HUES64 (cell line): ENCODE data around the gene MAJIN.

Experiments
- H3K27ac ChIP-seq: 2 replicates; pipeline ENCODE4 v1.7.0; 2013; ENCODE audit warnings: low read depth, low read length, inconsistent platforms
- H3K27me3 ChIP-seq: 2 replicates; pipeline ENCODE4 v1.6.1; 2013; ENCODE audit warnings: mild to moderate bottlenecking, low read length; ENCODE audit not compliant: insufficient read depth
- H3K36me3 ChIP-seq: 2 replicates; pipeline ENCODE4 v1.6.1; 2013; ENCODE audit warnings: mild to moderate bottlenecking, low read length; ENCODE audit not compliant: insufficient read depth
- H3K4me1 ChIP-seq: 2 replicates; pipeline ENCODE4 v1.6.1; 2013; ENCODE audit warnings: mild to moderate bottlenecking, low read length, moderate library complexity; ENCODE audit not compliant: insufficient read depth
- H3K4me3 ChIP-seq: 2 replicates; pipeline ENCODE4 v1.5.1; 2013; ENCODE audit warnings: mild to moderate bottlenecking, low read length, moderate library complexity
- H3K9ac ChIP-seq: 2 replicates; pipeline ENCODE4 v1.6.1; 2013; ENCODE audit warnings: mild to moderate bottlenecking, low read depth, low read length
- H3K9me3 ChIP-seq: 2 replicates; pipeline ENCODE4 v1.6.1; 2013; ENCODE audit warnings: low read depth, low read length; ENCODE audit not compliant: insufficient read depth
- WGBS: fragments of 150-250, 120-280 bp; methylation state at CpG from one replicate; pipeline ENCODE4 v1.1.7; 2013; ENCODE audit warnings: missing lambda C conversion rate; 5-methylcytosine and 5-hydroxymethylcytosine counted together

Gene MAJIN

GRCh38 chr11:64954201-64954600, 17.7 kb downstream of the MAJIN start:
- Histone ChIP-seq H3K27ac (no peak overlapping the region), H3K9ac (no peak overlapping the region), H3K27me3 (no peaks in the 10 kb centered on the region), H3K4me3 (no peak overlapping the region), H3K4me1 (no peaks in the 10 kb centered on the region), H3K9me3 (no peaks in the 10 kb centered on the region), H3K36me3 (no peaks in the 10 kb centered on the region)
- WGBS = 69% methylated on average over 5 of the region's 5 CpGs

GRCh38 chr11:64951529-64951928, 20.4 kb downstream of the MAJIN start:
- no peaks in the 10 kb centered on the region for H3K36me3 ChIP-seq
- no peak overlapping the region for H3K27ac ChIP-seq
- WGBS = 79% methylated on average over 4 of the region's 4 CpGs
- H3K27me3 ChIP-seq = no peaks in the 10 kb centered on the region
- no peak overlapping the region for H3K4me3 ChIP-seq
- no peaks in the 10 kb centered on the region for H3K4me1 ChIP-seq
- H3K9ac ChIP-seq = no peak overlapping the region
- H3K9me3 ChIP-seq = no peaks in the 10 kb centered on the region

- H3K9me3 ChIP-seq = no peaks in the 10 kb centered on the region
- no peaks in the 10 kb centered on the region for H3K4me1 ChIP-seq
- no peak overlapping the region for H3K9ac ChIP-seq
- H3K4me3 ChIP-seq = no peak overlapping the region
- no peaks in the 10 kb centered on the region for H3K36me3 ChIP-seq
- no peaks in the 10 kb centered on the region for H3K27me3 ChIP-seq
- no peak overlapping the region for H3K27ac ChIP-seq
- 79% methylated on average over 5 of the region's 5 CpGs for WGBS
Measured at GRCh38 chr11:64947208-64947814, 24.6 kb downstream of the MAJIN start.

- H3K4me3 ChIP-seq = no peak overlapping the region
- no peaks in the 10 kb centered on the region for H3K27me3 ChIP-seq
- no peak overlapping the region for H3K27ac ChIP-seq
- 82% methylated on average over 4 of the region's 4 CpGs for WGBS
- H3K4me1 ChIP-seq = peaks cover 13% of the 10 kb centered on the region
- H3K36me3 ChIP-seq = no peaks in the 10 kb centered on the region
- H3K9me3 ChIP-seq = no peaks in the 10 kb centered on the region
- H3K9ac ChIP-seq = no peak overlapping the region
Measured at GRCh38 chr11:64936539-64936938, 35.4 kb downstream of the MAJIN start.

GRCh38 chr11:64935359-64936081, 36.4 kb downstream of the MAJIN start, which contains the start of gene GPHA2:
TSS of gene GPHA2 (minus strand) at chr11:64935893. CDS start at chr11:64935460, 433 bp downstream.
- WGBS = 34% methylated on average over 14 of the region's 14 CpGs
- Histone ChIP-seq H3K9ac (no peak within 1 kb of the TSS), H3K27me3 (no peaks in the 10 kb centered on the region), H3K9me3 (no peaks in the 10 kb centered on the region), H3K27ac (no peak within 1 kb of the TSS), H3K4me1 (peaks cover 13% of the 10 kb centered on the region), H3K4me3 (0 out of 2 replicates have a peak within 1 kb of the TSS, but pooled peaks have one; percentile 15), H3K36me3 (peaks cover 4% of the 10 kb centered on the region; the same call in 1 of the 2 replicates)

- 85% methylated on average over 27 of the region's 27 CpGs for WGBS
- H3K4me3 ChIP-seq = no peak overlapping the region
Measured at GRCh38 chr11:64934682-64935358, 37.1 kb downstream of the MAJIN start.

GRCh38 chr11:64933935-64934681, 37.8 kb downstream of the MAJIN start:
- no peak overlapping the region for H3K27ac ChIP-seq
- no peak overlapping the region for H3K9ac ChIP-seq
- no peaks in the 10 kb centered on the region for H3K27me3 ChIP-seq
- H3K4me3 ChIP-seq = no peak overlapping the region
- H3K9me3 ChIP-seq = no peaks in the 10 kb centered on the region
- peaks cover 4% of the 10 kb centered on the region; the same call in 1 of the 2 replicates for H3K36me3 ChIP-seq
- 87% methylated on average over 9 of the region's 10 CpGs for WGBS
- H3K4me1 ChIP-seq = peaks cover 13% of the 10 kb centered on the region

More at GRCh38 chr11:64934682-64935358, 37.1 kb downstream of the MAJIN start:
- Histone ChIP-seq H3K27me3 (no peaks in the 10 kb centered on the region), H3K4me1 (peaks cover 13% of the 10 kb centered on the region), H3K27ac (no peak overlapping the region), H3K36me3 (peaks cover 4% of the 10 kb centered on the region; the same call in 1 of the 2 replicates), H3K9me3 (no peaks in the 10 kb centered on the region), H3K9ac (no peak overlapping the region)

- WGBS = 89% methylated on average over 12 of the region's 12 CpGs
- Histone ChIP-seq H3K9me3 (no peaks in the 10 kb centered on the region), H3K9ac (no peak overlapping the region), H3K27ac (no peak overlapping the region), H3K4me3 (no peak overlapping the region), H3K27me3 (no peaks in the 10 kb centered on the region), H3K36me3 (peaks cover 4% of the 10 kb centered on the region; the same call in 1 of the 2 replicates), H3K4me1 (peaks cover 13% of the 10 kb centered on the region)
Measured at GRCh38 chr11:64933213-64933934, 38.5 kb downstream of the MAJIN start.

- Histone ChIP-seq H3K9ac (no peak overlapping the region), H3K27me3 (no peaks in the 10 kb centered on the region), H3K4me1 (peaks cover 13% of the 10 kb centered on the region), H3K9me3 (no peaks in the 10 kb centered on the region), H3K4me3 (no peak overlapping the region), H3K27ac (no peak overlapping the region), H3K36me3 (peaks cover 4% of the 10 kb centered on the region; the same call in 1 of the 2 replicates)
- 98% methylated on average over 3 of the region's 5 CpGs for WGBS
Measured at GRCh38 chr11:64932324-64932723, 39.6 kb downstream of the MAJIN start.

GRCh38 chr11:64931290-64931689, 40.6 kb downstream of the MAJIN start:
- WGBS = 93% methylated on average over 6 of the region's 7 CpGs
- Histone ChIP-seq H3K36me3 (peaks cover 4% of the 10 kb centered on the region; the same call in 1 of the 2 replicates), H3K4me1 (peaks cover 10% of the 10 kb centered on the region), H3K9ac (no peak overlapping the region), H3K27ac (no peak overlapping the region), H3K9me3 (no peaks in the 10 kb centered on the region), H3K4me3 (no peak overlapping the region), H3K27me3 (no peaks in the 10 kb centered on the region)
